ENCODE data around the gene CRLF1. TPM values are rescaled to one million over a fixed set of nuclear protein-coding genes. Genes with fewer than 3 reads are reported as not detected.

CRLF1 gene
- total RNA-seq, 1 experiment from 2014 or later, result 0.61 TPM

DNA sequence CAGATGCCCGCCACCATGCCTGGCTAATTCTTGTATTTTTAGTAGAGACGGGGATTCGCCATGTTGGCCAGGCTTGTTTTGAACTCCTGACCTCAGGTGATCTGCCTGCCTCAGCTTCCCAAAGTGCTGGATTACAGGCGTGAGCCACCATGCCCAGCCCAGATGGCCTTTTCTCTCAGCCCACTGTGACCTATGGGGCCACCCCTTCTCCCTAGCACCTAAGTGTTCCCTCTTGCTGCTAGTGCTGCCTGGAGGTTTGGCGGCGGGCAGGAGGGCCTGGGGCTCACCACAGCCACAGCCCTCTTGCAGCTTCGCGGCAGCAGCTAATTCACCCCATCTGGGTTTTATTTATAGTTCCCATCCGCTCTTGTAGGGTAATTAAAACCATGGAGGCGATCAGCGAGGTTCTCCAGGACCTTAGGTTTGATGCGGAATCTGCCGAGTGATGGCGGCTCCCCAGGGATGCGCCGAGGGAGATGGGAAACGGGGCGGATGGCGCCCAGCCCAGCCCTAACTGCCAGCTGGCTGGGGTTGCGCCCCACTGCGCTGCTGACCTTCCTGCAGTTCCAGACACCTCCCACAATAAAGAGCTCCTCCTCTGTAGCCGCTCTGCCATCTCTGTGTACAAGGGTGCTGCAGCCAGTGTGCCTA is 14.7 kb downstream of the CRLF1 start:
- H3K36me3 ChIP-seq (ENCODE audit: control insufficient read depth, insufficient read depth, low read length), result no peaks in the 10 kb centered on the region
- intact Hi-C loops (cut with micrococcal nuclease; ENCODE audit: unreplicated experiment), result no loop called here
- H3K27me3 ChIP-seq (replicated peaks; ENCODE audit: control insufficient read depth, insufficient read depth, low read length), result no peaks in the 10 kb centered on the region
- no peak overlapping the region for H3K4me3 ChIP-seq (ENCODE audit: low read depth, low read length)
- Mint-ChIP-seq H3K4me3 (ENCODE audit: unreplicated experiment) (peak overlapping the region; percentile 82), H3K27ac (ENCODE audit: unreplicated experiment) (no peak overlapping the region), H3K4me1 (ENCODE audit: low read depth, unreplicated experiment) (peaks cover 14% of the 10 kb centered on the region), H3K9me3 (ENCODE audit: unreplicated experiment) (no peaks in the 10 kb centered on the region), H3K27me3 (ENCODE audit: insufficient read depth, unreplicated experiment) (no peaks in the 10 kb centered on the region), H3K36me3 (ENCODE audit: insufficient read depth, unreplicated experiment) (peaks cover 18% of the 10 kb centered on the region)
- no TSS peak for BruUV-seq (replicated peaks)
- H3K9me3 ChIP-seq, result no peaks in the 10 kb centered on the region
- ChIA-PET POLR2A (no interaction called here), CTCF (no interaction called here)
- TF ChIP-seq, protein P1, sequence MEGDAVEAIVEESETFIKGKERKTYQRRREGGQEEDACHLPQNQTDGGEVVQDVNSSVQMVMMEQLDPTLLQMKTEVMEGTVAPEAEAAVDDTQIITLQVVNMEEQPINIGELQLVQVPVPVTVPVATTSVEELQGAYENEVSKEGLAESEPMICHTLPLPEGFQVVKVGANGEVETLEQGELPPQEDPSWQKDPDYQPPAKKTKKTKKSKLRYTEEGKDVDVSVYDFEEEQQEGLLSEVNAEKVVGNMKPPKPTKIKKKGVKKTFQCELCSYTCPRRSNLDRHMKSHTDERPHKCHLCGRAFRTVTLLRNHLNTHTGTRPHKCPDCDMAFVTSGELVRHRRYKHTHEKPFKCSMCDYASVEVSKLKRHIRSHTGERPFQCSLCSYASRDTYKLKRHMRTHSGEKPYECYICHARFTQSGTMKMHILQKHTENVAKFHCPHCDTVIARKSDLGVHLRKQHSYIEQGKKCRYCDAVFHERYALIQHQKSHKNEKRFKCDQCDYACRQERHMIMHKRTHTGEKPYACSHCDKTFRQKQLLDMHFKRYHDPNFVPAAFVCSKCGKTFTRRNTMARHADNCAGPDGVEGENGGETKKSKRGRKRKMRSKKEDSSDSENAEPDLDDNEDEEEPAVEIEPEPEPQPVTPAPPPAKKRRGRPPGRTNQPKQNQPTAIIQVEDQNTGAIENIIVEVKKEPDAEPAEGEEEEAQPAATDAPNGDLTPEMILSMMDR (IDR thresholded peaks at IDR 0.05; ENCODE audit: insufficient read depth in 1 of 2, low read depth in 1 of 2, low read length in 1 of 2, severe bottlenecking in 1 of 2, unreplicated experiment in 1 of 2), result no peak
- H3K4me1 ChIP-seq, result peaks cover 4% of the 10 kb centered on the region; the same call in 1 of the 2 replicates
- no peak for DNase-seq

DNA sequence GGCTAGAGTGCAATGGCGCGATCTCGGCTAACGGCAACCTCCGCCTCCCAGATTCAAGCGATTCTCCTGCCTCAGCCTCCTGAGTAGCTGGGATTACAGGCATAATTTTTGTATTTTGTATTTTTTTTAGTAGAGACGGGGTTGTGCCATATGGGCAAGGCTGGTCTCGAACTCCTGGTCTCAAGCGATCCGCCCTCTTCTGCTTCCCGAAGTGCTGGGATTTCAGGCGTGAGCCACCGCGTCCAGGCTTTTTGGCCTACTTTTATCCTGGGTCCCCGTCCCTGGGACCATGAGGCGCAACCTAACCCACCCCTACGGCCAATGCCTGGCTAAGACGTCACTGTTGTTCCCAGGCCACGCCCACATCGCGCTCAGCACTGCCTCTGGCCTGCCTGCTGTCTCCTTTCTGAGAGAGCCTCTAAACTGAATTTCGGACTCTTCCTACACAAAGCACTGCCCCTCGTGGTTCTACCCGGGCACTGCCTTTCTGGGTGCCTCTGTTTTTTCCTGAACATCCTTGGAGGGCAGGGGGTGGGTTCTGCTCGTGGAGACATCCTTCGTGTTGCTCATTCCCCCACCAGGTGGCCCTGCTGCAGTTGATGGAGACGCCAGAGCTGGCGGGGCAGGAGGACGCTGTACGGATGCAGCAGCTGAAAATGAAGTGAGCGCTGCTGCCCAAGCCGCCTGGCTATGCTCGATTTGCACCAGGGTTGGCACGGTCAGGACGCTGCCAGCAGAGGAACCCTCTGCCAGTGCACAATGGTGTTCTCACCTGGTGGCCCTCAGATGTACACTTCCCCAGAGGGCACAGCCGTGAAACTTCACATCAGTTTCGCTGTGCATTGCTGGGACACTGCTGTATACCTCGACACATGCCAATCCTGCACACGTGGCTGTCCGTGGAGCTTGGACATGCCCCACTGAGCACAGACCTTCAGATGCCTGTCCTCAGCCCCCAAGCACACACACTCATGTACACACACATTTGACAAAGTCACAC is 16.0 kb downstream of the CRLF1 start:
- intact Hi-C loops (cut with micrococcal nuclease; ENCODE audit: unreplicated experiment), result no loop called here
- H3K4me3 ChIP-seq (ENCODE audit: low read depth, low read length), result peak overlapping the region; percentile 89
- ChIA-PET CTCF (interaction anchor here (0.7 to 1.5 kb wide), 5 partner anchors 9 to 257 kb away, joined by 3 to 6 read pairs (median 5); no protein-coding TSS in a partner anchor), POLR2A (interaction anchor here (1.7 kb wide), 1 partner anchor 33 kb away, joined by 12 read pairs; the partner anchor contains the start of gene KXD1)
- peaks cover 14% of the 10 kb centered on the region for H3K4me1 Mint-ChIP-seq (ENCODE audit: low read depth, unreplicated experiment)
- H3K36me3 Mint-ChIP-seq (ENCODE audit: insufficient read depth, unreplicated experiment), result peaks cover 18% of the 10 kb centered on the region
- no peaks in the 10 kb centered on the region for H3K9me3 Mint-ChIP-seq (ENCODE audit: unreplicated experiment)
- BruUV-seq (replicated peaks), result TSS peak; percentile 62
- H3K27me3 ChIP-seq (replicated peaks; ENCODE audit: control insufficient read depth, insufficient read depth, low read length), result no peaks in the 10 kb centered on the region
- peak overlapping the region; percentile 82 for H3K4me3 Mint-ChIP-seq (ENCODE audit: unreplicated experiment)
- peaks cover 4% of the 10 kb centered on the region; the same call in 1 of the 2 replicates for H3K4me1 ChIP-seq
- H3K36me3 ChIP-seq (ENCODE audit: control insufficient read depth, insufficient read depth, low read length), result no peaks in the 10 kb centered on the region
- peak overlapping the region; percentile 53 for H3K27ac Mint-ChIP-seq (ENCODE audit: unreplicated experiment)
- no peaks in the 10 kb centered on the region for H3K27me3 Mint-ChIP-seq (ENCODE audit: insufficient read depth, unreplicated experiment)
- H3K9me3 ChIP-seq, result no peaks in the 10 kb centered on the region
- TF ChIP-seq, protein P1 (IDR thresholded peaks at IDR 0.05; ENCODE audit: insufficient read depth in 1 of 2, low read depth in 1 of 2, low read length in 1 of 2, severe bottlenecking in 1 of 2, unreplicated experiment in 1 of 2), result peak in 1 of 2 experiments; percentile 24
- DNase-seq, result peak; percentile 45 to 49
